ENCODE measurements around the gene ZNF575.
"Not testable (repeated sequence)": the region's sequence is repeated elsewhere in the genome, so short reads cannot be mapped to it uniquely, and the experiment has no call there.

Gene ZNF575

DNA sequence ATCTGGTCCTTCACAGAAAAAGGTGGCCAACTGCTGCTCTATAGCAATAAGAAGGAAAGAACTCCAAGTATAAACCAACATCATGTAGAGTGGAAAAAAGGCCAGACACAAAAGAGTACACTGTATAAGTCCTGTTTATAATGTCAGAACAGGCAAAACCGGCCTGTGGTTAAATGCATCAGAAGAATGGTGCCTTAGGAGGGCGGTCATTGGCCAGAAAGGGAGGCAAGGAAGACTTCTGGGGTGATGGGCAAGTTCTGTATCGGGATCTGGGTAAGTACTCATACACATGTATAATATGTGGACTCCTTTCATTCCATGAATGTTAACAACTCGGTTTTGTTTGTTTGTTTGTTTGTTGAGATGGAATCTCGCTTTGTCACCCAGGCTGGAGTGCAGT lies 10.1 kb upstream of the ZNF575 start:
- no peak for TF ChIP-seq JUND (IDR thresholded peaks at IDR 0.05; ENCODE audit: low read depth)
- in situ Hi-C loops (cut with HindIII; ENCODE audit: low pct_unique_long_range_greater_than_20kb, low sequenced_read_pairs) = no loop called here
- DNase-seq (ENCODE audit: low read depth in 1 of 2, low spot score in 1 of 2) = peak; percentile 64 to 91

DNA sequence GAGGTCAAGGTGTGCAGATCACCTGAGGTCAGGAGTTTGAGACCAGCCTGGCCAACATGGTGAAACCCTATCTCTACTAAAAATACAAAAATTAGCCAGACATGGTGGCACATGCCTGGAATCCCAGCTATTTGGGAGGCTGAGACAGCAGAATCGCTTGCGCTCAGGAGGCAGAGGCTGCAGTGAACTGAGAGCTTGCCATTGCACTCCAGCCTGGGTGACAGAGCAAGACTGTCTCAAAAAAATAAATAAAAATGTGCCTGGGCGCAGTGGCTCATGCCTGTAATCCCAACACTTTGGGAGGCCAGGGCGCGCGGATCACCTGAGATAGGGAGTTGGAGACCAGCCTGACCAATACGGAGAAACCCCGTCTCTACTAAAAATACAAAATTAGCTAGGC lies 9.3 kb upstream of the ZNF575 start:
- DNase-seq (ENCODE audit: low read depth in 1 of 2, low spot score in 1 of 2); in situ Hi-C loops (cut with HindIII; ENCODE audit: low pct_unique_long_range_greater_than_20kb, low sequenced_read_pairs): not testable (repeated sequence)

DNA sequence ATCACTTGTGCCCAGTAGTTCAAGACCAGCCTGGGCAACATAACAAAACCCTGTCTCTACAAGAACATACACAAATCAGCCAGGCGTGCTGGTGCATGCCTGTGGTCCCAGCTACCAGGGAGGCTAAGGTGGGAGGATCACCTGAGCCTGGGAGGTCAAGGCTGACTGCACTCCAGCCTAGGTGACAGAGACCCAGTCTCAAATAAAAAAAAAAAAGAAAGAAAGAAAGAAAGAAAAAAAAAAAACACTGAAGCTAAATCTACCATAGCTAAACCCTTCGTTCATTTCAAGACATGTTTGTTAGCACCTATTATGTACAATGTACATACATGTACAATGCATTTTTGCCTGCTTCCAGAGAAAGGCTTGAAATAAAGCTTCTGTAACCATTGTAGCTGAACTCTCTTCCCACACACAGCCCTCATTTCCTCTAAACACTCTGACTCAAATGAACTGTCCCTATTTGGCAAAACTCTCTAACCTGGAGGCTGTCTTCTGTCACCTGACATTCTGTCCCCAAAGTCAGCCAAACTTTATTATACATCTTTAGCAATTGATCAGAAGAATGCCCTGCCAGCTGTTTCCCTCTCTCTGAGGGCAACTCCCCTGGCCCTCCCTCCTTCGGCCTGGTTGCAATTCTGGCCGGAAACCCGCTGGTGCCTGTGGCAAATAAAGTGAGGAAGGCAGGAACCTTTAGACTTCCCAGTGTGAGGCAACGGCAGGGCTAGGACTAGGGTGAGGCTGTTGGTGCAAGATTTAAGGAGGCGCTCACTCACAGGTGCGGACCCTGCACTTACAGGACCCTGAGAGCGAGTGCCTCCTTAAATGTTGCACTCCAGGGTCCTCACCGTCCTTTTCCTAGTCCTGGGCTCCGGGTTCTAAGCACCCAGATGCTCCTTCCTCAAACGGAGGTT lies 7.8 kb upstream of the ZNF575 start:
- DNase-seq (ENCODE audit: low read depth in 1 of 2, low spot score in 1 of 2) = peak in 1 of 2 experiments; percentile 67
- TF ChIP-seq JUND (IDR thresholded peaks at IDR 0.05; ENCODE audit: low read depth) = no peak
- in situ Hi-C loops (cut with HindIII; ENCODE audit: low pct_unique_long_range_greater_than_20kb, low sequenced_read_pairs) = no loop called here

DNA sequence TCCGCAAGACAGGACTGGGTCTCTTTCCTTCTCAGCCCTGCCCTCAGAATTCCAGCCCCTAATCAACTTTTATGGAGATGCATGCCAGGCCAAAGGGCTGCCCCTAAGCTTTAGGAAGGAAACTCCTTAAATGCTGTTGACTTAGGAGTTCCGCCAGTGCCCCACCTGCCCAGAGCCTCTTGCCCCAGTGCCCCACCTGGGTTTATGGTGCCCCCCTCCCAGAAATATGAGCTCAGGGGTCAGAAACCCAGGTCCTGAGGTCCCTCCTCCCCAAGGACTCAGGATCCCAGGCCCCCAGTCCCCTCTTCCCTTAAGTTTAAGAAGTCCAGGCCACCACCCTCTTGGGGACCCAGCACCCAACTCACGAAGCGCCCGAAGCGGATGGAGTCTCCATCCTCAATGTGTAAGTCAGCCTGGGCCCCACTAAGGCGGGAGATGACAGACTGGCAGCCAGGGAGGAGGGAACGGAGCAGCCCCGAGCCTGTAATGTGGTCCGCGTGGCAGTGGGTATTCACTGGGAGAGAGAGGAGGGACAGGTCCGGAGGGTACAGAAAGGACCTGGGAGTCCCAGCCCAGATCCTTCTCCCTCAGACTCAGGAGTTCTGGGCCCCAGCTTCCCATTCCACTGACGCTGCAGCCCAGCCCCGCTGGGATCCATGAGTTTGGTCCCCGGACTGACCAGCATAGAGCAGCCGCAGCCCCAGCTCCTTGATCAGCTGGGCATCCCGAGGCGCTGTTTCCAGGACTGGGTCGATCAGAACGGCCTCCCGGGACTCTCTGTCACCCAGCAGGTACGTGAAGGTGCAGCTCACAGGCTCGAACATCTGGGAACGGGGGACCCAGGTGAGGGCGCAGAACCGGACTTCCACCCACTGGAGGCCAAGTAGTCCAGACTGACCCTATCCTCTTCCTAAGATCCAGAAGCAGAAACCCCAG lies 6.9 kb upstream of the ZNF575 start:
- in situ Hi-C loops (cut with HindIII; ENCODE audit: low pct_unique_long_range_greater_than_20kb, low sequenced_read_pairs) = no loop called here
- DNase-seq (ENCODE audit: low read depth in 1 of 2, low spot score in 1 of 2) = peak in 1 of 2 experiments; percentile 9
- no peak for TF ChIP-seq JUND (IDR thresholded peaks at IDR 0.05; ENCODE audit: low read depth)

DNA sequence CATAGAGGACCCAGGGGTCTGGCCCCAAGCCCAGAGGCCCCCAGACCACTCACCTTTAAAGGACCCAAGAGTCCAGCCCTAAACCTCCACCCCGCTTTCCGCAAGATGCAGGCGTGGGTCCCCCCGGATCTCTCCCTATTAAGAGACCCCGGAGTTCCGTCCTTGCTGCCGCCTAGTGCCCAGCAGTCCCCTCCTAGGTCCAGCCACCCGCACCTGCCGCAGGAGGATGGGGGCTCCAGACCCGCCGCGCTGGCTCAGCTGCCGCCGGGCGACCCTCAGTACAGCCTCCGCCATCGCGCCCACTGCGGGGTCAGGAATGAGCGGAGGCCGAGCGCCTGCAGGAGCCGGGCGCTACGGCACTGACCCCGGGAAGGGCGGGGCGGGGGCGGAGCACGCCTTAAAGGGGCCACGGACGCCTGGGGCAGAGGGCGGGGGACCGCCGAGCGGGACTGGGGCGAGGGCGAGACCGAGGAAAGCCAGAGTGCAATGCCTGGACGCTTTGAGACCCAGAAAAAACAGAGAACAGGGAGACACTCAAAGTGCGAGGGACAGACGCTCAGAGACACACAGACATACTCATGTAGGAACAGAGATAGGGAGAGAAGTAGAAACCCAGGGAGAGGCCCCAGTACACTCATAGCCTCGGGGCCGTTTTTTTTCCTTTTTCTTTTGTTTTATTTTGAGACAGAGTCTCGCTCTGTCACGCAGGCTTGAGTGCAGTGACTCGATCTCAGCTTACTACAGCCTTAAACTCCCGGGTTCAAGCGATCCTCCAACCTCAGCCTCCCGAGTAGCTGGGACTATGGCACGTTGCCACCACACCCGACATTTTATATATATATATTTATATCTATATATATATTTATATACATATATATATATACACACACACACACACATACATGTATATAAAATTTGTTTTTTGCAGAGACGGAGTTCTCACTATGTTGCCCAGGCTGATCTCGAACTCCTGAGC lies 5.8 kb upstream of the ZNF575 start, which contains the start of gene ETHE1:
Gene ETHE1, minus strand, starts transcription at position 318 of the 976 bp plus-strand sequence. Its CDS starts 24 bp downstream, at position 294.
- in situ Hi-C loops (cut with HindIII; ENCODE audit: low pct_unique_long_range_greater_than_20kb, low sequenced_read_pairs) = no loop called here
- peak; percentile 44 to 58 for DNase-seq (ENCODE audit: low read depth in 1 of 2, low spot score in 1 of 2)
- no peak for TF ChIP-seq JUND (IDR thresholded peaks at IDR 0.05; ENCODE audit: low read depth)

DNA sequence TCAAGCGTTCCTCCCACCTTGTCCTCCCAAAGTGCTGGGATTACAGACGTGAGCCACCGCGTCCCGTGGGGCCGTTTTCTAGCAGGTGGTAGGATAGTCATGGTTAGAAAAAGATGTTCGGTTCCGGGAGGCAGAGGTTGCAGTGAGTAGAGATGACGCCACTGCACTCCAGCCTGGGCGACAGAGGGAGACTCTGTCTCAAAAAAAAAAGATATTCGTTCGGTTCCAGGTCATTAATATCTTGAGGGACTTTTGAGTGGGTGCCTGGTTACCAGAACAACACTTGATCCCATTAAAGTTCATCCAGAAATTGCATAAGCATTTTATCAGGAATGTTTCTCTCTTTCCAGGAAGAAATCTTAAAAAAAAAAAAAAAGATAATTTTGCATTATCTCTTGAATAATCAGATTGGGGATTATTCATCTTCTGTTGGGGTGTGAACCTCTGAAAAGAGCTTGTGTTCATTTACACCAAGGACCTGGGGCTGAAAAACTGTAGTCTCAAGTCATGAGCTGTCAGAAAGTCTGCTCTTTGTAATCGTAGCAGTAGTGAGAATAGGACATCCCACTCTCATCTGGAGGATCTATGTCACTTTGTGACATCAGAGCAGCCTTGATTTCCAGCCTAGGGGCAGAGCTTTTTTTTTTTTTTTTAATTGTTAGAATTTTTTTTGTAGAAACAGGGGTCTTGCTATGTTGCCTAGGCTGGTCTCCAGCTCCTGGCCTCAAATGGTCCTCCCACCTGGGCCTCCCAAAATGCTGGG lies 4.9 kb upstream of the ZNF575 start:
- no peak for TF ChIP-seq JUND (IDR thresholded peaks at IDR 0.05; ENCODE audit: low read depth)
- in situ Hi-C loops (cut with HindIII; ENCODE audit: low pct_unique_long_range_greater_than_20kb, low sequenced_read_pairs) = no loop called here
- no peak for DNase-seq (ENCODE audit: low read depth in 1 of 2, low spot score in 1 of 2)

DNA sequence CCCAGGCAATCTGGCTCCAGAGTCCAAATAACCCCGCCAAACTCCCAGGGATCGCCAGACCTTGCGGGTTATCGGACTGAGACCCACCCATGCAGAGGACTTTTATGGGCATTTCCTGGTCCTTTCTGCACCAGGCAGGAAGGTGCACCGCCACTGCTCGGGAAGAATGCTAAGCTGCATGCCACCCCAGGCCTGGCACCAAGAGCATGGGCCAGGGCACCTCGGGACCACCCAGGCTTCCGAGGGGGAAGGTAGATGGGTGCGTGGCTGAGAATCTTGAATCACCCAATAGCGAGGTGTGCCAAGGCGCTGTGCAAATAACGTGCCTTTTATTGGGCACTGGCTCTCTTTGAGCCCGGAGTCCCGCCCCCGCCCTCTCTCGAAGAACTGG lies 422 bp upstream of the ZNF575 start:
- in situ Hi-C loops (cut with HindIII; ENCODE audit: low pct_unique_long_range_greater_than_20kb, low sequenced_read_pairs) = no loop called here

DNA sequence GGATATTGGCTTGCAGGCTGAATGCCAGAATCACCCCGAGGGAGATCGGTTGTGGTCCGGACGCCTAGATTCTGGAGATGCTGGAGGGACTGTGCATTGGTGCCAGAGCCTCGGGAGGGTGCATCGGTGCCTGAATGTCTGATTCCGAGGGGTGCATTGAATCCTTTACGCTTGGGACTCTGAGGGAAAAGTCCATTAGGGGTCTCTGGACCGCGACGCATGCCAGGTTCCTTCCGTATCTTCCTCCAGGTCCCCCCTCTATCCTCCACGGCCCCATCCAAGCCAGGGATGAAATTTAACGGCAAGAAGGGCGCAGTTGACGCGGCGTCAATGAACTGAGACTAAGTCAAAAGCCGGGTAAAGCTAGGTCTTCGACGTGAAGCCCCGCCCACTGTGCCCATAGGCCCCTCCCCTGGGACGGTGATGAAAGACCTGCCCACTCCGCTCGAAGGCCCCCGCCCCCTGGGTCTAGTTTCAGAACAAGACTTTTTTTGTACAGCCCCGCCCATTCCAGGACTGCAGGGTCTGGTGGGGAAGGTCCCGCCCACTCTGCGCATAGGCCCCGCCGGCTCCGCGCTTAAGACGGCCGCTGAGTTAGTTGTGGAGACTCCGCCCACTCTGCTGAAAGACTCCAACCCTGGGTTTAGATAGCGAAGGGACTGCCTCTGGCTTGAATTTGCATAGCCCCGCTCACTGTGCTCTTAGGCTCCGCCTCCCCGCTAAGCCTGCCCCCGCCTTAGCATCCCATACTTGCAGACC lies 737 bp downstream of the ZNF575 start:
- in situ Hi-C loops (cut with HindIII; ENCODE audit: low pct_unique_long_range_greater_than_20kb, low sequenced_read_pairs) = no loop called here
- no peak for TF ChIP-seq JUND (IDR thresholded peaks at IDR 0.05; ENCODE audit: low read depth)
- peak; percentile 94 to 99 for DNase-seq (ENCODE audit: low read depth in 1 of 2, low spot score in 1 of 2)

More for the DNA sequence above, 422 bp upstream of the ZNF575 start:
- peak in 1 of 2 experiments; percentile 51 for DNase-seq (ENCODE audit: low read depth in 1 of 2, low spot score in 1 of 2)
- no peak for TF ChIP-seq JUND (IDR thresholded peaks at IDR 0.05; ENCODE audit: low read depth)

DNA sequence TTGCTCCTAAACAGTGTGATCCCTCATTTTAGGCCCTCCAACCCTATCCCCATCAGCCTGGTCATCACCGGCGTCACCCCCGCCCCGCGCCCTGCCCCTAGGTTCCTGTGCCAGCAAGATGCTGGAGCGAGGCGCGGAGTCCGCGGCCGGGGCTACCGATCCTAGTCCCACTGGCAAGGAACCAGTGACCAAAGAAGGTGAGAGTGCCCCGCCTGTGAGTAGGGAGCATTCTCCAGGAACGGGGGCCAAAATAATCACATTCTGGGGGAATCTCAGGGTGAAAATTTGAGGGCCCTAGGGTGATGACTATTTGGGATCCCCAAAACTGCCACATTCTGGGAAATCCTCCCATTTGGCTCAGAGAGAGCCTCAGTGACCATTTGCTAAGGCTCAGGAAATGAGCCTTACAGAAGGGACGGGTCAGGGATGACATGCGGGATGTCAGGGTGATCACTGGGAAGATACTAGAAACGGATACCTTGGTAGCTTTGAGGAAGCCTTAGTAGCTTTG lies 1.4 kb downstream of the ZNF575 start:
- in situ Hi-C loops (cut with HindIII; ENCODE audit: low pct_unique_long_range_greater_than_20kb, low sequenced_read_pairs) = no loop called here

More for the DNA sequence above, 1.4 kb downstream of the ZNF575 start:
- no peak for TF ChIP-seq JUND (IDR thresholded peaks at IDR 0.05; ENCODE audit: low read depth)
- no peak for DNase-seq (ENCODE audit: low read depth in 1 of 2, low spot score in 1 of 2)
